GM13977 (cell line): ENCODE results near the gene RAB9A.

ENCODE experiments used
- DNase-seq: peaks from one replicate; pipeline ENCODE4 v3.0.0; 2012; ENCODE audit warnings: low spot score
- in situ Hi-C: fragments of 300-500 bp; cut with MboI; formaldehyde crosslinking; loops from one replicate; pipeline ENCODE4 v1.12.0; 2022; ENCODE audit warnings: low sequenced_read_pairs, low pct_unique_long_range_greater_than_20kb, mixed read lengths, inconsistent platforms; ENCODE audit not compliant: unreplicated experiment
- TF ChIP-seq, protein P1 (sequence below): IDR thresholded peaks from 2 replicates; pipeline ENCODE4 v1.5.1; 2012; ENCODE audit warnings: mild to moderate bottlenecking, control low read depth; ENCODE audit not compliant: insufficient read depth; ENCODE audit errors: extremely low read depth, missing control alignments

The RAB9A gene

GRCh38 chrX:13703135-13703534, 14.2 kb downstream of the RAB9A start:
- in situ Hi-C loops, result loop anchor here (25.0 kb wide), 1 partner anchor 441 kb away; no protein-coding TSS in a partner anchor
- TF ChIP-seq, protein P1, sequence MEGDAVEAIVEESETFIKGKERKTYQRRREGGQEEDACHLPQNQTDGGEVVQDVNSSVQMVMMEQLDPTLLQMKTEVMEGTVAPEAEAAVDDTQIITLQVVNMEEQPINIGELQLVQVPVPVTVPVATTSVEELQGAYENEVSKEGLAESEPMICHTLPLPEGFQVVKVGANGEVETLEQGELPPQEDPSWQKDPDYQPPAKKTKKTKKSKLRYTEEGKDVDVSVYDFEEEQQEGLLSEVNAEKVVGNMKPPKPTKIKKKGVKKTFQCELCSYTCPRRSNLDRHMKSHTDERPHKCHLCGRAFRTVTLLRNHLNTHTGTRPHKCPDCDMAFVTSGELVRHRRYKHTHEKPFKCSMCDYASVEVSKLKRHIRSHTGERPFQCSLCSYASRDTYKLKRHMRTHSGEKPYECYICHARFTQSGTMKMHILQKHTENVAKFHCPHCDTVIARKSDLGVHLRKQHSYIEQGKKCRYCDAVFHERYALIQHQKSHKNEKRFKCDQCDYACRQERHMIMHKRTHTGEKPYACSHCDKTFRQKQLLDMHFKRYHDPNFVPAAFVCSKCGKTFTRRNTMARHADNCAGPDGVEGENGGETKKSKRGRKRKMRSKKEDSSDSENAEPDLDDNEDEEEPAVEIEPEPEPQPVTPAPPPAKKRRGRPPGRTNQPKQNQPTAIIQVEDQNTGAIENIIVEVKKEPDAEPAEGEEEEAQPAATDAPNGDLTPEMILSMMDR, result no peak

GRCh38 chrX:13703589-13703988, 14.7 kb downstream of the RAB9A start:
- in situ Hi-C loops, result loop anchor here (25.0 kb wide), 1 partner anchor 441 kb away; no protein-coding TSS in a partner anchor
- no peak for DNase-seq
- TF ChIP-seq, protein P1, result no peak

More at GRCh38 chrX:13703135-13703534, 14.2 kb downstream of the RAB9A start:
- no peak for DNase-seq

DNA sequence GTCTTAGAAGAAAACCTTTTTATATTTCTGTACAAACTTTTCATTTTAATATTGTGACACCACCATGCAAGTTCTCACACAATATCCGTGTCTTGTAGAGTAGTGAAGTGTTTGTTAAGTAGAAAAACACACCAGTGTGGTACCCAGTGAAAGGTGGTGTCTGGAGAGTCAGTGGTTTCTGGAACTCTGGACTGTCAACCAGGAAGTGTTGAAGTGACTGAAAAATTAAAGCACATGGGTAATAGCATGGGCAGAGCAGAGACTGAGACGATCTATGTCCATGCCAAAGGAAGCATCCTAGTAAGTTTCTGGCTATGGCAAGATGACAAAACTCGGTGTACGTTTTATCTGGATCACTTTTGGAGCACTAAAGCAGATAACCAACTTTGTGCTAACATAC, 22.2 kb downstream of the RAB9A start:
- in situ Hi-C loops, result loop anchor here (25.0 kb wide), 1 partner anchor 449 kb away; no protein-coding TSS in a partner anchor
- TF ChIP-seq, protein P1, result no peak
- DNase-seq, result no peak

DNA sequence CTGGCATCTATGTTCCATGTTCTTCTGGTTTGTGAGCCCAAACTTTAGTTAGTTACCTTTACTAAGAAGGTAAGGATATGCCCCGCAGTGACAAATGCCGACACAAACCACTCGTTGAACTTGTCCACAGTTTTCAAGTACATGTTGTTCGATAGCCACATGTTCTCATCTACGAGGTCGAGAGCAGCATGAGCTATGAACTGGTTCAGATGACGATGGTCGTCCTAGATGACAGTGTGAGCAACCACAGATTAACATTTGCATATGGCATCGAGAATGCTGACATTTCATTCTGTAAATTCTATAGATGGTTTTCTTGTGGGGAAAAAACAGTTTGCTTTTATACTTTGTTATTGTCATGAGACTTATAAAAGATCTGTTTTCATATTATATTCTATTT, 27.5 kb downstream of the RAB9A start:
- in situ Hi-C loops, result loop anchor here (25.0 kb wide), 1 partner anchor 454 kb away; no protein-coding TSS in a partner anchor
- no peak for DNase-seq
- TF ChIP-seq, protein P1, result no peak

DNA sequence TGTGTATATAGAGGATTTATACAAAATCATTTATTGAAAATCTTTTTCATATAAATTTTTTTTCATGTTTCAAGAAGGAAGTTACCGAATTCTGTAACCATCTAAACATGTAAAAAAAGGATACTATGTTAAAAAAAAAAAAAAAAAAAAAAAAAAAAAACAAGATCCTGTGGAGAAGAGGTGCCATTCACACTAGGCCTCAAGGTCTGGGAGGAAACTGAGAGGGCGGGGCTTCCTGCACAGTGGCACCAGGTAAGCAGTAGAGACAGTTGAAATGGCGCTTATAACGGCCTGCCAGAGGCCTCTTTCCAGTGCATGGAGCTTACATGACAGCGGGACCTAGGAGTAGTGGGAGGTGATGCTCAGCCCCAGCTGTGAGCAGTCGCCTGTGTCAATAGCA, 28.0 kb downstream of the RAB9A start:
- DNase-seq, result no peak
- TF ChIP-seq, protein P1, result no peak
- in situ Hi-C loops, result loop anchor here (25.0 kb wide), 1 partner anchor 455 kb away; no protein-coding TSS in a partner anchor

DNA sequence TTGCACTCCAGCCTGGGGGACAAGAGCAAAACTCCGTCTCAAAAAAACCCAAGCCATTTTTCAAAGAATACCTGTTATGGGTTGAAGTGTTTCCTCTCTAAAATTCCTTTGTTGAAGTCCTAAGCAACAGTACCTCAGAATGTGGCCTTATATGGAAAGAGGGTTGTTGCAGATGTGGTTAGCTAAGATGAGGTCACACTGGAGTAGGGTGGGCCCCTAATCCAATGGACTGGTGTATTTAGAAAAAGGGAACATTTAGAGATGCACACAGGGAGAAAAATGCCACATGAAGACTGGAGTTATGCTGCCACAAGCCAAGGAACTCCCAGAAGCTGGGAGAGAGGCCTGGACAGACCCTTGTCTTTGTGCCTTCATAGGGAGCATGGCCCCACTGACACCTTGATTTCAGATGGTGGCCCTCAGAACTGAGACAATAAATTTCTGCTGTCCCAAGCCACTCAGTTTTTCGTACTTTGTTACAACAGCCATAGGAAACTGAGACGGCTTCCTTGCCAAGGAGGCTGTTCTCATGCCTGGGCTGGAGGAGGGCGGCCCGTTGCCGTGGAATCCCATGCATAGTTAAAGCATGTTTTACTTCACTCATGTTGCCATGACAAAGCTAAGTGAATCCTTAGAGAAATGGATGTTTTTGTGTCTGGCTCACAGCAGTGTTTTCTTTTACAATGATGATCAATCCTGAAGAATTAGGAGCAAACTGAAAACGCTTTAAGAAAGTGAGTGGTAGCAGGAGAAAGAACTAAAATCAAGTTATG, 29.0 kb downstream of the RAB9A start:
- TF ChIP-seq, protein P1, result no peak
- in situ Hi-C loops, result loop anchor here (25.0 kb wide), 1 partner anchor 456 kb away; no protein-coding TSS in a partner anchor
- no peak for DNase-seq
